ENCODE results near the gene TMEM52B. TPM values are rescaled to one million over a fixed set of nuclear protein-coding genes. Genes with fewer than 3 reads are reported as not detected.
A peak's percentile ranks its signal among the peaks of the same experiment; 100 is the strongest.
"Not testable (repeated sequence)": the region's sequence is repeated elsewhere in the genome, so short reads cannot be mapped to it uniquely, and the experiment has no call there.

The TMEM52B gene
- total RNA-seq, 1 donor from 2014 or later, result not detected

GRCh38 chr12:10182354-10183049, 3.7 kb downstream of the TMEM52B start:
- Histone ChIP-seq H3K4me3 (ENCODE audit: low read depth, low read length) (no peak overlapping the region), H3K27me3 (ENCODE audit: control insufficient read depth, insufficient read depth, low read length) (no peaks in the 10 kb centered on the region), H3K36me3 (ENCODE audit: control insufficient read depth, insufficient read depth, low read length) (no peaks in the 10 kb centered on the region)
- FAIRE-seq, result peak; percentile 88
- no peak for TF ChIP-seq CTCF (IDR thresholded peaks at IDR 0.05; ENCODE audit: insufficient read depth, low read length, severe bottlenecking)
- peak; percentile 86 for DNase-seq (ENCODE audit: low read depth)

GRCh38 chr12:10184261-10184843, 5.5 kb downstream of the TMEM52B start:
- FAIRE-seq (no peak), DNase-seq (ENCODE audit: low read depth) (peak; percentile 51)
- Histone ChIP-seq H3K36me3 (ENCODE audit: control insufficient read depth, insufficient read depth, low read length) (no peaks in the 10 kb centered on the region), H3K4me3 (ENCODE audit: low read depth, low read length) (no peak overlapping the region), H3K27me3 (ENCODE audit: control insufficient read depth, insufficient read depth, low read length) (no peaks in the 10 kb centered on the region)
- no peak for TF ChIP-seq CTCF (IDR thresholded peaks at IDR 0.05; ENCODE audit: insufficient read depth, low read length, severe bottlenecking)

GRCh38 chr12:10186299-10186698, 7.5 kb downstream of the TMEM52B start:
- Histone ChIP-seq H3K4me3 (ENCODE audit: low read depth, low read length) (no peak overlapping the region), H3K27me3 (ENCODE audit: control insufficient read depth, insufficient read depth, low read length) (no peaks in the 10 kb centered on the region), H3K36me3 (ENCODE audit: control insufficient read depth, insufficient read depth, low read length) (no peaks in the 10 kb centered on the region)
- no peak for TF ChIP-seq CTCF (IDR thresholded peaks at IDR 0.05; ENCODE audit: insufficient read depth, low read length, severe bottlenecking)
- FAIRE-seq (no peak), DNase-seq (ENCODE audit: low read depth) (no peak)

- not testable (repeated sequence) for FAIRE-seq
Observed at GRCh38 chr12:10186958-10187357, 8.1 kb downstream of the TMEM52B start.

DNA sequence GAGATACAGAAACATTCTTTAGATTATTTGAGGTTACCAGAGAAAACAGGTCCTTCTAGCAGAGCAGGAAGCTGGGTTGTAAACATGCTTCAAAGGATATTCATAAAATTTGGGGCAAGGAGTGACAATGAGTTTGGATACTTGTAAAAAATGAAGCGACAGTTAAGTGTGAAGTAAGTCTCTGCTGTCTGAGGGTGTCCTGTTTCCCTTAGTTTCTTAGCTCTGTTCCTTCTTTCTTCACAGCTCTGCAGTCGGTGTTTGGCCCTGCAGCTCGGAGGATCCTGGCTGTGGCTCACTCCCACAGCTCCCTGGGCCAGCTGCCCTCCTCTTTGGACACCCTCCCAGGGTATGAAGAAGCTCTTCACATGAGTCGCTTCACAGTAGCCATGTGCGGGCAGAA, 10.8 kb downstream of the TMEM52B start:
- no peaks in the 10 kb centered on the region for H3K36me3 ChIP-seq (ENCODE audit: control insufficient read depth, insufficient read depth, low read length)
- FAIRE-seq (no peak), DNase-seq (ENCODE audit: low read depth) (no peak)
- H3K27me3 ChIP-seq (ENCODE audit: control insufficient read depth, insufficient read depth, low read length), result no peaks in the 10 kb centered on the region
- no peak overlapping the region for H3K4me3 ChIP-seq (ENCODE audit: low read depth, low read length)
- no peak for TF ChIP-seq CTCF (IDR thresholded peaks at IDR 0.05; ENCODE audit: insufficient read depth, low read length, severe bottlenecking)

More at GRCh38 chr12:10186958-10187357, 8.1 kb downstream of the TMEM52B start:
- not testable (repeated sequence) for H3K27me3 ChIP-seq (ENCODE audit: control insufficient read depth, insufficient read depth, low read length); DNase-seq (ENCODE audit: low read depth); H3K4me3 ChIP-seq (ENCODE audit: low read depth, low read length); H3K36me3 ChIP-seq (ENCODE audit: control insufficient read depth, insufficient read depth, low read length)

DNA sequence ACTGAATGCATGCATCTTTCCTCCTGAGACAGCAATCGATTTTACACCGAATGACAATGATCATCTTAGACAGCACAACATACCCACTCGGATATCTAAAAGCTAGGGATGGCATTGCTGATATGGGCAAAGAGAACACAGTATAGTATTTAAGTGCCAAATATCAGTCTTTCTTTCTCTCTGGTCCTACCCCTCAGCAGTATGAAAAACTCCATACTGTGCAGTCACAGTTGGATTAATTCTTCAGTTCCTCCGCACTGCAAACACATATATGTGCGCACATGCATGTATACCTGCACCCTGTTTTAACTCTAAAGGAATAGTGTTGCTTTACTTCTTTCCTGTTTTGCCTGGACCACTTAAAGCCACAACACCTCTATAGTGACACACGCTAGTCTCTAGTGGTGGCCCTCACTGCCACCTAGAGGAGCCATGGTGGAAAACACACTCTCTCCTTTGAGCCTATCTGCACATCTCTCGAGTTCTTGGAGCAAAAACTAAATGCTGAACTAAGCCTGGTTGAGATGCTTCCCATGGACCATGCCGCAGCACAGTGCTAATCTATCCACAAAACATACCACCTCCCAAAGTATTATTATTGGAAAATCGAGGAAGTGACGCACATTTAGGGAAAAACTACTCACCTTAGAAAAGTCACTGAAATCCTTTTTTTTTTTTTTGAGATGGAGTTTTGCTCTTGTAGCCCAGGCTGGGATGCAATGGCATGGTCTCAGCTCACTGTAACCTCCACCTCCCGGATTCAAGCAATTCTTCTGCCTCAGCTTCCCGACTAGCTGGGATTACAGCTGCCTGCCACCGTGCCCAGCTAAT, 11.9 kb downstream of the TMEM52B start:
- H3K4me3 ChIP-seq (ENCODE audit: low read depth, low read length), result no peak overlapping the region
- H3K27me3 ChIP-seq (ENCODE audit: control insufficient read depth, insufficient read depth, low read length), result no peaks in the 10 kb centered on the region
- H3K36me3 ChIP-seq (ENCODE audit: control insufficient read depth, insufficient read depth, low read length), result no peaks in the 10 kb centered on the region
- peak; percentile 89 for TF ChIP-seq CTCF (IDR thresholded peaks at IDR 0.05; ENCODE audit: insufficient read depth, low read length, severe bottlenecking)
- DNase-seq (ENCODE audit: low read depth) (peak; percentile 66), FAIRE-seq (peak; percentile 94)
